ENCODE data around the gene FBN1. TPM values are rescaled to one million over a fixed set of nuclear protein-coding genes. Genes with fewer than 3 reads are reported as not detected.

FBN1 gene
- total and polyA plus RNA-seq, 2 donors (not counting 3 experiments of a cell fraction or from before 2014, with no cell fraction given) = 107 to 111 TPM

DNA sequence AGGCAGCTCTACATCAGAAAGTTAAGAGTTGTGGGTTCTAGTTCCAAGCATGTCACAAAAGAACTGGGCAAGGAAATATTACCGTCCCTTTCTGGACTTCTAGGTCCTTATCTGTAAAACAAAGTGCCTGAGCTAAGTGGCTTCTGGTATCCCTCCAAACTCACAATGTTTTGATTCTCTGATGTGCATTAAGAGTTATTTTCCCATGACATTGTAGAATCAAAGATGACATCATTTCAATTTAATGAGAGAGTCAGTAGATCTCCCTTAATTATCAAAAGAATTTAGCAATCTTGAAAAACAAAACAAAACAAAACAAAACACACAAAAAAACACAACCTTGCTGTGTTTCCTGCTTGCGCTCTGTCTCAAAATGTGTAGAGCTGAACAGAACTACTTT, 225.6 kb downstream of the FBN1 start:
- dilution Hi-C loops (cut with MboI; ENCODE audit: extremely low pct_ligation_motif_present, low sequenced_read_pairs) = no loop called here
- Histone ChIP-seq H3K9me1 (replicated peaks; ENCODE audit: control insufficient read depth, extremely low read depth, insufficient read depth, low read length) (no peaks in the 10 kb centered on the region), H3K9ac (replicated peaks; ENCODE audit: extremely low read depth, insufficient read depth, low read length) (no peak overlapping the region), H3K36me3 (ENCODE audit: control insufficient read depth in 2 of 2, extremely low read depth in 1 of 2, insufficient read depth in 2 of 2, low read length in 2 of 2) (peaks cover 10 to 22% of the 10 kb centered on the region in 2 experiments), H3K27me3 (ENCODE audit: control insufficient read depth in 2 of 2, insufficient read depth in 2 of 2, low read length in 2 of 2) (no peaks in the 10 kb centered on the region), H2AFZ (ENCODE audit: low read depth, low read length) (no peak overlapping the region), H3K9me3 (replicated peaks; ENCODE audit: control insufficient read depth, insufficient read depth, low read length) (no peaks in the 10 kb centered on the region), H3K79me2 (ENCODE audit: control insufficient read depth, insufficient read depth, low read length) (no peaks in the 10 kb centered on the region), H3K4me3 (replicated peaks in 1 of 3; ENCODE audit: insufficient read depth in 1 of 3, low read depth in 1 of 3, low read length in 3 of 3) (no peak overlapping the region), H3K4me1 (ENCODE audit: control insufficient read depth, extremely low read depth, insufficient read depth, low read length) (peaks cover 16% of the 10 kb centered on the region), H3K27ac (ENCODE audit: insufficient read depth, low read depth, low read length) (no peak overlapping the region), H3K4me2 (ENCODE audit: insufficient read depth, low read length) (no peak overlapping the region), H4K20me1 (replicated peaks; ENCODE audit: control insufficient read depth, extremely low read depth, insufficient read depth, low read length) (no peaks in the 10 kb centered on the region)
- no TSS peak for BruUV-seq (replicated peaks)
- CTCF ChIA-PET = interaction anchor here (1.4 kb wide), 1 partner anchor 14 kb away, joined by 5 read pairs; no protein-coding TSS in a partner anchor
- POLR2A ChIA-PET = no interaction called here
- TF ChIP-seq, protein P1, sequence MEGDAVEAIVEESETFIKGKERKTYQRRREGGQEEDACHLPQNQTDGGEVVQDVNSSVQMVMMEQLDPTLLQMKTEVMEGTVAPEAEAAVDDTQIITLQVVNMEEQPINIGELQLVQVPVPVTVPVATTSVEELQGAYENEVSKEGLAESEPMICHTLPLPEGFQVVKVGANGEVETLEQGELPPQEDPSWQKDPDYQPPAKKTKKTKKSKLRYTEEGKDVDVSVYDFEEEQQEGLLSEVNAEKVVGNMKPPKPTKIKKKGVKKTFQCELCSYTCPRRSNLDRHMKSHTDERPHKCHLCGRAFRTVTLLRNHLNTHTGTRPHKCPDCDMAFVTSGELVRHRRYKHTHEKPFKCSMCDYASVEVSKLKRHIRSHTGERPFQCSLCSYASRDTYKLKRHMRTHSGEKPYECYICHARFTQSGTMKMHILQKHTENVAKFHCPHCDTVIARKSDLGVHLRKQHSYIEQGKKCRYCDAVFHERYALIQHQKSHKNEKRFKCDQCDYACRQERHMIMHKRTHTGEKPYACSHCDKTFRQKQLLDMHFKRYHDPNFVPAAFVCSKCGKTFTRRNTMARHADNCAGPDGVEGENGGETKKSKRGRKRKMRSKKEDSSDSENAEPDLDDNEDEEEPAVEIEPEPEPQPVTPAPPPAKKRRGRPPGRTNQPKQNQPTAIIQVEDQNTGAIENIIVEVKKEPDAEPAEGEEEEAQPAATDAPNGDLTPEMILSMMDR (IDR thresholded peaks at IDR 0.05; ENCODE audit: extremely low read depth in 1 of 2, insufficient read depth in 1 of 2, low read depth in 1 of 2, low read length in 2 of 2) = no peak
- TF ChIP-seq EZH2 (IDR thresholded peaks at IDR 0.05; ENCODE audit: borderline replicate concordance, low read depth, low read length, severe bottlenecking) = no peak
- TF ChIP-seq, protein P2, sequence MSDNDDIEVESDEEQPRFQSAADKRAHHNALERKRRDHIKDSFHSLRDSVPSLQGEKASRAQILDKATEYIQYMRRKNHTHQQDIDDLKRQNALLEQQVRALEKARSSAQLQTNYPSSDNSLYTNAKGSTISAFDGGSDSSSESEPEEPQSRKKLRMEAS (IDR thresholded peaks at IDR 0.05; ENCODE audit: insufficient read depth, insufficient read length) = no peak
- no peak for TF ChIP-seq MYC (IDR thresholded peaks at IDR 0.05; ENCODE audit: low read depth, low read length)
- TF ChIP-seq FOS (IDR thresholded peaks at IDR 0.05; ENCODE audit: borderline replicate concordance, insufficient read depth, low read length) = no peak
- no peak for TF ChIP-seq POLR2A (IDR thresholded peaks at IDR 0.05; ENCODE audit: low read depth, low read length)
- TF ChIP-seq POLR2AphosphoS5 (IDR thresholded peaks at IDR 0.05; ENCODE audit: insufficient read depth, low read depth, low read length) = no peak
- no peak for DNase-seq (ENCODE audit: low read depth, low spot score)
- intact Hi-C loops (cut with micrococcal nuclease) = no loop called here
- no peak for FAIRE-seq

Measured in endothelial cell of umbilical vein (primary cell).